MM.1S (cell line): ENCODE results near the gene EAF2.

Source experiments
- DNase-seq: peaks from one replicate; pipeline ENCODE4 v3.0.0-alpha.2; 2015
- H2AFZ ChIP-seq: fragments of 300-600 bp; sonication (generic); 2 replicates; pipeline ENCODE4 v1.6.0; 2016; ENCODE audit warnings: antibody characterized with exemption, low read length
- H3F3A ChIP-seq: fragments of 300-600 bp; sonication (generic); 2 replicates; pipeline ENCODE4 v1.6.1; 2016; ENCODE audit warnings: mild to moderate bottlenecking, antibody characterized with exemption, low read length, moderate library complexity, mixed read lengths; ENCODE audit not compliant: insufficient read depth
- H3K27ac ChIP-seq: fragments of 300-600 bp; sonication (generic); 2 replicates; pipeline ENCODE4 v1.5.1; 2016; ENCODE audit warnings: mild to moderate bottlenecking, low read length
- H3K27me3 ChIP-seq: fragments of 300-600 bp; sonication (generic); replicated peaks from 2 replicates; pipeline ENCODE4 v1.6.0; 2016; ENCODE audit warnings: low read length; ENCODE audit not compliant: insufficient read depth
- H3K36me3 ChIP-seq: fragments of 300-600 bp; sonication (generic); replicated peaks from 2 replicates; pipeline ENCODE4 v1.6.1; 2016; ENCODE audit warnings: mild to moderate bottlenecking, low read length, mixed read lengths; ENCODE audit not compliant: insufficient read depth
- H3K4me1 ChIP-seq: fragments of 300-600 bp; sonication (generic); 2 replicates; pipeline ENCODE4 v1.6.1; 2016; ENCODE audit warnings: low read length, mixed read lengths
- H3K4me2 ChIP-seq: fragments of 300-600 bp; sonication (generic); 2 replicates; pipeline ENCODE4 v1.6.0; 2016; ENCODE audit warnings: low read depth, low read length
- H3K4me3 ChIP-seq: fragments of 300-600 bp; sonication (generic); 2 replicates; pipeline ENCODE4 v1.5.1; 2016; ENCODE audit warnings: low read length, mixed read lengths
- H3K79me2 ChIP-seq: fragments of 300-600 bp; sonication (generic); 2 replicates; pipeline ENCODE4 v1.6.1; 2016; ENCODE audit warnings: mixed run types, low read length, mixed read lengths
- H3K9ac ChIP-seq: fragments of 300-600 bp; sonication (generic); 2 replicates; pipeline ENCODE4 v1.6.1; 2016; ENCODE audit warnings: low read length, mixed read lengths
- H3K9me2 ChIP-seq: fragments of 300-600 bp; sonication (generic); replicated peaks from 2 replicates; pipeline ENCODE4 v1.6.1; 2016; ENCODE audit warnings: mild to moderate bottlenecking, low read length, mixed read lengths; ENCODE audit not compliant: insufficient read depth
- H3K9me3 ChIP-seq: fragments of 300-600 bp; sonication (generic); replicated peaks from 2 replicates; pipeline ENCODE4 v1.6.1; 2016; ENCODE audit warnings: mild to moderate bottlenecking, low read length, mixed read lengths; ENCODE audit not compliant: insufficient read depth
- H4K20me1 ChIP-seq: fragments of 300-600 bp; sonication (generic); 2 replicates; pipeline ENCODE4 v1.6.1; 2016; ENCODE audit warnings: mild to moderate bottlenecking, low read length, moderate library complexity, mixed read lengths; ENCODE audit not compliant: insufficient read depth
- EZH2 ChIP-seq: fragments of 300-600 bp; sonication (generic); optimal IDR thresholded peaks from 2 replicates; pipeline ENCODE3; 2017; ENCODE audit warnings: low read depth, mild to moderate bottlenecking, antibody characterized with exemption, low read length, mixed read lengths
- EZH2phosphoT487 ChIP-seq: fragments of 300-600 bp; sonication (generic); IDR thresholded peaks from 2 replicates; pipeline ENCODE4 v1.6.1; 2018; ENCODE audit warnings: antibody characterized with exemption, low read length
- TF ChIP-seq, protein P1 (sequence below): fragments of 300-600 bp; sonication (generic); IDR thresholded peaks from 2 replicates; pipeline ENCODE4 v1.5.1; 2016; ENCODE audit warnings: antibody characterized with exemption, low read length, mixed read lengths

Gene EAF2

DNA sequence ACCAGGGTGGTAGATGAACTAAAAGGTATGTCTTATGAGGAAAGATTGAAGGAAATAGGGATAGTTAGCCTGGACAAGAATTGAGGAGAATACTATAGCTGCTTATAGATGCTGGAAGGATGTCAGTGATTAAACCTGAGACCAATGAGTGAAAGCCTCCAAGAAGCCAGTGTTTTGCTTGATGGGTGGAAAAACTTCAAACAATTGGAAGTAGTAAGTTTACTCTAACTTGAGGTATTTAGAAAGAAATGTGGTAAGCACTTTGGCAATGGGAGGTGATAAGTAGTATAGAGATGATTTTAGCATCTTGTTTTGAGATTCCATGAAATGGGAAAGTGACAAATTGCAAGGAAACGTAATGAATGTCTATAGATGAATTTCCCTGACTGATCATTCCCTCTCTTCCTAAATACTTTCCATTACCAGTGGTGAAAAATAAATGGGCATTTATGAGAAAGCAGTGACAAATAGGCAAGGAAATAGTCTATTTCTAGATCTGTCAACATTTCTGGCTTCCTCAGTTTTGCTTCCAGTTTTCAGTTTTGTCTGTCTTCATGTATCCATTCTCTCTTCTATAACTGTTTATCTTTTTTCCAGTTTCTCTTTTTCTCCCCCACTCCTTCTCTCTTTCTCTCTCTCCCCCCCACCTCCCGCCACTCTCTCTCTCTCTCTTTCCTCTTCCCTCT, 78.4 kb downstream of the EAF2 start:
- Histone ChIP-seq H3K9me2 (no peaks in the 10 kb centered on the region), H3K4me1 (peaks cover 16% of the 10 kb centered on the region), H3F3A (no peaks in the 10 kb centered on the region), H3K9ac (no peak overlapping the region), H2AFZ (no peak overlapping the region), H3K9me3 (no peaks in the 10 kb centered on the region), H3K27ac (no peak overlapping the region), H3K4me3 (no peak overlapping the region), H4K20me1 (no peaks in the 10 kb centered on the region), H3K27me3 (no peaks in the 10 kb centered on the region), H3K79me2 (no peaks in the 10 kb centered on the region), H3K36me3 (no peaks in the 10 kb centered on the region), H3K4me2 (no peak overlapping the region)
- DNase-seq, result no peak
- no peak for TF ChIP-seq EZH2phosphoT487
- TF ChIP-seq, protein P1, sequence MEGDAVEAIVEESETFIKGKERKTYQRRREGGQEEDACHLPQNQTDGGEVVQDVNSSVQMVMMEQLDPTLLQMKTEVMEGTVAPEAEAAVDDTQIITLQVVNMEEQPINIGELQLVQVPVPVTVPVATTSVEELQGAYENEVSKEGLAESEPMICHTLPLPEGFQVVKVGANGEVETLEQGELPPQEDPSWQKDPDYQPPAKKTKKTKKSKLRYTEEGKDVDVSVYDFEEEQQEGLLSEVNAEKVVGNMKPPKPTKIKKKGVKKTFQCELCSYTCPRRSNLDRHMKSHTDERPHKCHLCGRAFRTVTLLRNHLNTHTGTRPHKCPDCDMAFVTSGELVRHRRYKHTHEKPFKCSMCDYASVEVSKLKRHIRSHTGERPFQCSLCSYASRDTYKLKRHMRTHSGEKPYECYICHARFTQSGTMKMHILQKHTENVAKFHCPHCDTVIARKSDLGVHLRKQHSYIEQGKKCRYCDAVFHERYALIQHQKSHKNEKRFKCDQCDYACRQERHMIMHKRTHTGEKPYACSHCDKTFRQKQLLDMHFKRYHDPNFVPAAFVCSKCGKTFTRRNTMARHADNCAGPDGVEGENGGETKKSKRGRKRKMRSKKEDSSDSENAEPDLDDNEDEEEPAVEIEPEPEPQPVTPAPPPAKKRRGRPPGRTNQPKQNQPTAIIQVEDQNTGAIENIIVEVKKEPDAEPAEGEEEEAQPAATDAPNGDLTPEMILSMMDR, result no peak
- TF ChIP-seq EZH2, result no peak

DNA sequence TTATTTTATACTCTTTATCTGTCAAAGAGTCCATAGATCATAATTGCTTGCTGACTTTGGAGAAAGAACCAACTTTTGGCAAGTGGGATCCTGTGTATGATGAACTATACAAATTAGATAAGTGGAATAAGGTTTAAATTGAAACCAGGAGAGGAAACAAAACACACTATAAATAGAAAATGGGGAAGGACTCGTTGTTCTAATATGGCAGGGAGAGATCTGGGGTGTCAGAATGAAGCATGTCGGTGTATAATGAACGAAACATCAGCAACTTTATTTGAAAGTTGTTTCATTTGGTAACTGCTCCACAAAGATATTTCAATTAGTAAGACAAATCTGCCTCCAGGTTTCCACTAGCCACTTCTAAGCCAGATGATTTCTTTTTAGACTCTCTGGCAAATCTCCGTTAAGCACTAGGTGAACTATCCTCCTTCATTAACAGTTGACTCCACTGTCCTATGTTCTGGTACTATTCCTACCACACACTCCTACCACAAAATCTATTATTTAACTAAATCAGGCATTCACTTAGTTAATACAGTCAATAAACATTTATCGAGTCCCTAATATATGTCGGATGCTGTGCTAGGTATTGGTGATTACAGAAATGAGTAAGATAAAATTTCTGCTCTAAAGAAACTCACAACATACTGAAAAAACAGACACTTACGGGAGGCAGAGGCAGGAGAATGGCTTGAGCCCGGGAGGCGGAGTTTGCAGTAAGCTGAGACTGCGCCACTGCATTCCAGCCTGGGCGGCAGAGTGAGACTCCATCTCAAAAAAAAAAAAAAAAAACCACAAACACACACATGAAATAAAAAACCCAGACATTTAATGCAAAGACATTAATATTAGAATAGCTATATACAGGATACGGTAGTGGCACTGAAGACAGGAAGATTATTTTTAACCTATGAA, 79.3 kb downstream of the EAF2 start:
- Histone ChIP-seq H3K27me3 (no peaks in the 10 kb centered on the region), H3K4me2 (no peak overlapping the region), H3F3A (no peaks in the 10 kb centered on the region), H2AFZ (no peak overlapping the region), H4K20me1 (no peaks in the 10 kb centered on the region), H3K36me3 (no peaks in the 10 kb centered on the region), H3K79me2 (no peaks in the 10 kb centered on the region), H3K4me1 (peaks cover 16% of the 10 kb centered on the region), H3K9me3 (no peaks in the 10 kb centered on the region), H3K4me3 (no peak overlapping the region), H3K27ac (no peak overlapping the region), H3K9ac (no peak overlapping the region), H3K9me2 (no peaks in the 10 kb centered on the region)
- no peak for DNase-seq
- TF ChIP-seq, protein P1, result no peak
- no peak for TF ChIP-seq EZH2phosphoT487
- TF ChIP-seq EZH2, result no peak

DNA sequence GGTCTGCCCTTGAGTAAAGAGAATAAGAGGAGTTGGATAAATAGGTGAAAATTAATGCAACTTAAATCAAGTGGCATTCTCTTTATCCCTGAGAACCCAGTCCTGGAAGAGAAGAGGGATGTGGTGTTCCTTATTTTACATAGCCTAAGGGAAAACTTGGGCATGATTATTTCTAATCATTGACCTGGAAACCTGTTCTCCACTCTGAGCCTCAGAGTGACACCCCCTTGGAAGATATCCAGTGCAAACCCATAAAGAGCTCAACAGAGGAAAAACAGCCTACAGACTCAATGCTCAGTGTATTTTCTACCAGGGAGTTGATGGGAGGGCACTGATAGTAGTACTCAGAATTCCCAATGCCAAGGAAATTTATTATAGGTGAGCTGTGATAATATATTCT, 81.2 kb downstream of the EAF2 start:
- no peak for DNase-seq
- no peaks in the 10 kb centered on the region for H3K79me2 ChIP-seq
- no peak for TF ChIP-seq EZH2phosphoT487
- H4K20me1 ChIP-seq, result no peaks in the 10 kb centered on the region
- H3K4me2 ChIP-seq, result no peak overlapping the region
- H3K4me1 ChIP-seq, result peaks cover 16% of the 10 kb centered on the region
- H2AFZ ChIP-seq, result no peak overlapping the region
- no peak overlapping the region for H3K4me3 ChIP-seq
- no peak overlapping the region for H3K9ac ChIP-seq
- no peaks in the 10 kb centered on the region for H3F3A ChIP-seq
- no peaks in the 10 kb centered on the region for H3K36me3 ChIP-seq
- H3K27ac ChIP-seq, result no peak overlapping the region
- no peaks in the 10 kb centered on the region for H3K9me2 ChIP-seq
- no peaks in the 10 kb centered on the region for H3K9me3 ChIP-seq
- no peaks in the 10 kb centered on the region for H3K27me3 ChIP-seq
